DMS79 treated with DMSO at 0.1 percent for 48 hours (cell line): Measurements from ENCODE around the gene SCYL3.
"Not testable (repeated sequence)": the region's sequence is repeated elsewhere in the genome, so short reads cannot be mapped to it uniquely, and the experiment has no call there.

Experiments
- DNase-seq: peaks from one replicate; lab custom pipeline; 2025; lab: John Stamatoyannopoulos, UW

SCYL3 gene

DNA sequence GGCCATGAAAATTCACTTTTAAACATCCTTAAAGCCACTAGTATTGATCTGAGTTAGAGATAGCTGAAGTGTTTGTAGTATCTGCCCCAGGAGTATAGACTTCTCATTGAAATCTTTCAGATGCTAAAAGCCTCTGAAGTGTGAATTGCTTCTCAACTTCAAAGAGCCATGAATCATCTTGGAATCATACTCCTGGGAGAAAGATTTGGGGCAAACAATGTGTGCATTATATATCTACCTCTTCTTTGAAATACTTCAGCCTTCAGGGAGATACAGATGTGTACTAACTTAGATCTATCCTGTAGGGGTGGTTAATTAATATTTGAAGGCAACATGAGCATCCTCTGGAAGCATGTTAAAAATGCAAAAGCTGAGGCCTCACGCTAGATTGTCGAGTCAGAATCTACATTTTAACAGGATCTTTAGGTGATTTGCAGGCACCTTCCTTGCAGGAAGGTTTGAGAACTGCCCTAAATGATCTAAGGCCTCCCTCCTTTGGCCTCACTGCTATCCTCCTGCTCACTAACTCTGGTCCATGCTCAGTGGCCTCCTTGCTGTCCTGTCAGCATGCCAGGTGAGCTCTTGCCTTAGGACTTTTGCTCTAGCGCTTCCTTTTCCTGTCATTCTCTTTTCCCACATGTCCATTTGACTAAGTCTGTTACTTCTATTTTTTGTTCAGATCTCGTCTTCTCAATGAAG is 6.0 kb upstream of the SCYL3 start:
- DNase-seq = no peak

DNA sequence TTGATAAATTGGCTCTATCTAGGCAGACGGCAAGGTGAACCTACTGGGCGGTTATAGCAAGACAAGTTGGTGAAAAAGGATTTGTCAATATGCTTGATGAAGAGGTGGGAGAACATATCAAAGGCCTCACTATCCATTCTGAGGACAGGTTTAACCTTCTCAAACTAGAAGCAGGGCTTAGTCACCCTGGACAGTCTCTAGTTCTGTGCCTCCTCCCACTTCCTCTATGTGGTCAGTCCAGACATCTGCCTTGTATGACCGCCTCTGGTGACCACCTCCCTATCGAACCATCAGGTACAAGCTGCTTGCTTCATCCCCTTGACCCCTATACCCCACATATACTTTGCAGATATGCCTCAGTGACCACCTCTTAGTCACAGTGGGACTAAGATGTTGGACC is 2.3 kb upstream of the SCYL3 start:
- DNase-seq = no peak

DNA sequence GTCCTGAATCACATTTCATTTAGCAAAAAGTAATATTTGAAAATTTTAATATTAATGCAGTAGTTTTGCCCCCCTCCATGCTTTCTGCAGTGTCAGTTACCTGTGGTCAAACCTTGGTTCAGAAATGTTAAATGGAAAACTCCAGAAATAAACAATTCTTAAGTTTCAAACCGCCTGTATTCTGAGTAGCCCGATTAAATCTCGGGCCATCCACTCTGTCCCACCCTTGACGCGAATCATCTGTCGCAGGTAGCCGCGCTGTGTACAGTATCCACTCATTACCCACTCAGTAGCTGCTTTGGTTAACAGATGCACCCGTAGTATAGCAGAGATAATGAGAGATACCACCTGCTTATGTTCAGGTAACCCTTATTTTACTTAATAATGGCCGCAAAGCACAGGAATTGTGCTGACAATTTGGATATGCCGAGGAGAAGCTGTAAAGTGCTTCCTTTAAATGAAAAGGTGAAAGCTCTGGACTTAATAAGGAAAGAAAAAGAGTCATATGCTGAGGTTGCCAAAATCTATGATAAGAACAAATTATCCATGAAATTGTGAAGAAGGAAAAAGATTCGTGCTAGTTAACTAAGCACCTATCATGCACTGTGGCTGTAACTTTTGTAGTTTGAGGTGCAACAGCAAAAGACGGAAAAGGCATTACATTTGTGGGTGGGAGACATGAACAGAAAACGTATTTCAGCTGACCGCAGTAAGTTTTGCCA is 889 bp upstream of the SCYL3 start:
- no peak for DNase-seq

DNA sequence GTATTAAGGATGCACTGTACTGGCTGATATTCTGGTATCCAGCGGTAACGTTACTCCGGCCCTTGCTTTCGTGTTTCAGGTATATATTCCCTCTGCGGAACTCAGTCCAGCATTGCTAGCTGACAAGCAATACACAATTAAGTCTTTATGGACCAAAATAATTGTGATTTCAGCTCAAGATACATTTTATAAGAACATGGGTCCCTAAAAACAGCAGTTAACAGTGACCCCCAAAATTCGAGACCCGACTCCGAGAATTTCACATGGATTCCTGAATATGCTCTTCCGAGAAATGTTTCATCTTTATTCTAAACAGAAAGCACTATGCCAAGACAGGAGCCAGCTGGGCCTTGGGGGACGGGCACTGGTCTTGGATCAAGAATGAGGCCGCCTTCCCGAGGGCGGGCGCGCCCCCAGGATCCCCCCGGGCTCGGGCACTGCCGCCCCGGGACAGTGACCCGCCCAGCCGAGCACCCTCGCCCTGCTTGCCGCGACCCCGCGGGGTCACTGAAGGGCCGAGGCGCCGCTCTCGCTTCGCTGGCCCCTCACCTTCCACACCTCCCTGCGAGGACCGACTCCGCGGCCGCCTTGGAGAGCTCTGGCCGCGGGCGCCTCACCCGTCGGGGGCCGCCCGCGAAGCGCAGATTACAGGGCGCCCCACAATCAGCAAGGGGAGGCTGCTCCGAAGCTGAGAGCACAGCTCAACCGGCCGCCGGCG is 610 bp downstream of the SCYL3 start:
- DNase-seq = peak; percentile 44

DNA sequence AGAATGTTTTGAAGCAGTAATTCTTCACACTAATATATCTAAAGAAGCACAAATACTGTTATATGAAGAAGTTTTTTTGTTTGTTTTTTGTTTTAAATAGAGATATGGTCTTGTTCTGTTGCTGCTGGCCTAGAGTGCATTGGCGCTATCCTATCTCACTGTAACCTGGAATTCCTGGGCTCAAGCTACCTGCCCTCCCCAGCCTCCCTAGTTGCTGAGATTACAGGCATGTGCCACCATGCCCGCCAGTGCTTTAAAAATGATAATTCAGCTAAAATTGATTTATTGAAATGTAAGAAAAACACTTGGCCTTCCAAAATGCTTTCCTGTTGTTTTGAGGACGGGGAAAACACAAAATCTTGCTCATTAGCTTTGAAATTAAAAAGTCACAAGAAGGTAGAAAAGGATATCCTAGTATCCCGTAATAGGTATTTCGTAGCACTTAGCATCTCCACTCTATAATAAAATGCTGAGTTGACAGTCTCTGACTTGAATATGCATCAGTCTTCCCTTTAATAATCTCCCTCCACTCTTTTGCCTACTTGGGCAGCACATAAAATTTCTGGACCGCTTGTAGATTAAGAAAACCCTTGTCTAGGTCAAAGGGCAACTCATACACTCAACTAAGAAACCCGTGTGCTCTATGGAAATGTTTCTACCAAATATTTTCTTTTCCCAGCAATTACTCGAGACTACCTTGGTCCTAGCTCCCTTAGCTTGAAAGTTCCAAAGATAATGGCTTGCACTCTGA is 1.3 kb downstream of the SCYL3 start:
- no peak for DNase-seq

DNA sequence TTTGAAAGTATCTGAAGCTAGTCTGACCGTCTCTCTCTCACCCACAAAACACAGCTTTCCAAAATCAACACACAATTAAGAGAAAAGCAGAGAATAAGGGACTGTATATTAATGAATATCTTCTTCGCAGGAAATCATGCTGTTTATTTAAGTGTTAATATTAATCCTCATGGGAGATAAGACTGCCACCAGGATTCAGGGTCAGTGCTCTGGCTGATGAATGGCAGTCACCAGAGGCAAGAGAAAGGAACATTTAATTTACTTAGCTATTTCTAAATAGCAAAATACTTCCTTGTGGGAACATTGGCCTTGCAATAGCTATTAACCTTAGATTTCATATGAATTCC is 2.2 kb downstream of the SCYL3 start:
- DNase-seq = no peak

DNA sequence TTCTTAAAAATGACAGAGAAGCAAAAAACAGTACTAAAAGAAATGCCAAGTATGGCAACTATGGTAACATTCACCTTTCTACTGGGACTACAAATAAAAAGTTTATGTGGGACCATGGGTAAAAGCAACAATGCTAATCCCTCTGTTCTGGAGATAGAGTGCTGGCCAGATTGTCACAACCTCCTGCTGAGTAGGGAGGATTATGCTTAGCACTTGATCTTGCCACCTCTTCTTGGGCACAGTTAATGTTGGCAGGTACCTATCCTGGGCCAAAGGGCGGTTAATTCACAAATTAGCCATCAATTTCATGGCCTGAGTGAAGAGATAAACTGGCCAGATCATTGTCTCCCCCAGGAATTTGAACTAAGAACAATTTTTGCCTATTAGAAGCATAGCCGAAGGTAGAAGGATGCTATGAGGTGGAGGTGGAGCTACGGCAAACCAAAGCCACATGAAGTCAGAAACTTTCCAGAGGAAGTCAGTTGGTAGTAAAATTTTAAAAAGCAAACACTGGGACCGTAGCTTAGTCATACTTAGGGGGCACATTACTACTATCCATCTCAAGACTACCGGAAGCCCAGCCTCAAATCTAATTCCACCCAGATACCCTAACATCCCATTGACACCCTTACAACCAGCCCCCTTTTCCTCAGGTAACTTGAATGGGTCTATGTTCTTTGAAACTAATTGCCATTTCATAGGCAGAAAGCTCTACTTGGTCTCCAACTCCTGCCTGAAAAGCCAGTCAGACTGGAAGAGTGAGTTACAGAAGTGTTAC is 2.7 kb downstream of the SCYL3 start:
- DNase-seq = no peak

DNA sequence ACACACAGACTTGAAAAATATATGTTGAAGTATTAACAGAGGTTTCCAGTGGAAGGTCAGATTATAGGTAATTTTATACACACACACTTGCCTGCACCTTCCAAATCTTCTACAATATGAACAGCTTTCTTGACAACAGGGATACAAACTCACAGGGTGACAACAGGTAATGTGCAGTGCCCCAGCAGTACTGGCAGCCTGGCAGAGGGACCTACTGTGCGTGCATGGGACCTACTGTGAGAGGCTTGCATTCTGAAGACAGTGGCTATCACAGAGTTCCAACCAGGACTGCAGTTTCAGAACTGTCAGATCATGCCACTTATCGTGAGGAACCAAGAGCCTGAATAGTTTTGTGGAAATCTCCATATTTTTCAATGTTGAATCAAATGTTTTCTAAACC is 3.8 kb downstream of the SCYL3 start:
- DNase-seq = no peak

DNA sequence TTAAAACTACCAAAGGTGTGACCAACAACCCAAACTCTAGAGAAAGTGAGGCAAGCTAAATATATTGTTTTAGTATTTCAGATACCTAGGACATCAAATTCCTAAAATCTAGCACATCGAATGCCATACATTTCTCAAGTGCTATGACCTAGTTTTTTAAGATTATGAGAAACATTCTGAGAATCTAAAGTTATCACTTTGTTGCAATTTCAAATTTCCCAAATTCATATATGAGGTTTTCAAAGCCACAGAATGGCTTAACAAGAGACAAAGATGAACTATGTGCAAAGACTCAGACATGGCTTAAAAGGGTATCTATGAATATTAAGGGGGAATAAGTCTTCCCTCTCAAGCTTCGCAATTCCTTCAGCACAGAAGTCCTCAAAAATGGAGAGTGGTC is 6.8 kb downstream of the SCYL3 start:
- DNase-seq = no peak

DNA sequence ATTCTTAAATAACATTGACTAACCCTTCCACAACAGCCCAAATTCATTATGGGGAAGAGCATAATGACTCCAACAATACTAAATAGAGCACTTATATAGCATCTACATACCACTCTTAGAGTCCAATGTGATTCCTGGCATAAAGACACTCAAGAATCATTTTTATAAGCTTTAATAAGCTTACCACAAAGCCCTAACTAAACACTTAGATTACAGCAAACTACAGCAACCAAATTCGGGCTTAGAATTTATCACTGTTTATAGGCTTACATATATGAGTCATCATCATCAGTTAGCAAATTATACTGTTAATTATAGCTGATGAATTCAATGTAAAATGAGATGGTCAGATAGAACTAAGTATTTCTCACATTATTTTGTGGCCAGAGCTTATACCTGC is 7.3 kb downstream of the SCYL3 start:
- DNase-seq = no peak

DNA sequence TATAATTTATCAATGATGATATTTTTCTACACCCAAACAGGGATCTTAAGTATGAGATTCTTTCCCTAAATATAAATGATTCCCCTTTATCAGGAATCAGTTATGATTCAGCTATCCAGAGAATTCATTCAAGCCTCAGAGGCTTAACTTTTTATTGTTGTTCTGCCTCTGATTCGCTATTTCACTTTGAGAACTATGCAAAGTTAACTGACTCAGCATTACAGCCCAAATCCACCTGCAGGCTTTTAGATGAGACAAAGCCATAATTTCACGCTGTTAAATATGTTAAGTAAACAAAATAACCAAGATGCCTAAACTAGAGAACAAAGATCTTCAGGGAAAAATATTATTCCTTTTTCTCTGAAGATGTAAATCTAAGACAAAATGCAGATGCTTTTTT is 8.5 kb downstream of the SCYL3 start:
- DNase-seq = no peak

DNA sequence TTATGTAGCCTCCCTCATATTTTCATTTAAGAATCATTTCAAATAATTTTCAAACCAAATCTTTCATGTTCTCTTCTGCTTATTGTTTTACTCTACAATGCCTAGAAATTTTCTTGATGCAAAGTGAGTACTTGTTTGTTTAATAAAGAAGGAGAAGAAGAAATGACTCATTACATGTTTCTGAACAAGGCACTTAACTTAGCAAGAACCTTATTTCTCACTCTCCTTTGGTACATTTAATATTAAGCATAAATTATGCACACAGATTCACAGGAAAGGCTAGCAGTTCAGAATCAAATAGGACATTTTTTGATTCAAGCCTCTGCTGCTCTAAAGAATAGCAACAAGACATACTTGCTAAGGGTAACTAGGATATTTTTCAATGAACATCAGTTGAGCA is 9.1 kb downstream of the SCYL3 start:
- no peak for DNase-seq

DNA sequence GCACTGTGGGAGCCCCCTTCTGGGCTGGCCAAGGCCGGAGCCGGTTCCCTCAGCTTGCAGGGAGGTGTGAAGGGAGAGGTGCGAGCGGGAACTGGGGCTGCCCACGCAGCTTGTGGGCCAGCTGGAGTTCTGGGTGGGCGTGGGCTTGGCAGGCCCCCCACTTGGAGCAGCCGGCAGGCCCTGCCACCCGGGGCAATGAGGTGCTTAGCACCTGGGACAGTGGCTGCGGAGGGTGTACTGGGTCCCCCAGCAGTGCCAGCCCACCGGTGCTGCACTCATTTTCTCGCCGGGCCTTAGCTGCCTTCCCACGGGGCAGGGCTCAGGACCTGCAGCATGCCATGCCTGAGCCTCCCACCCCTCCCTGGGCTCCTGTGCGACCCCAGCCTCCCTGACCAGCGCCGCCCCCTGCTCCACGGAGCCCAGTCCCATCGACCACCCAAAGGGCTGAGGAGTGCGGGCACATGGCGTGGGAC is 11.6 kb downstream of the SCYL3 start:
- DNase-seq = no peak

DNA sequence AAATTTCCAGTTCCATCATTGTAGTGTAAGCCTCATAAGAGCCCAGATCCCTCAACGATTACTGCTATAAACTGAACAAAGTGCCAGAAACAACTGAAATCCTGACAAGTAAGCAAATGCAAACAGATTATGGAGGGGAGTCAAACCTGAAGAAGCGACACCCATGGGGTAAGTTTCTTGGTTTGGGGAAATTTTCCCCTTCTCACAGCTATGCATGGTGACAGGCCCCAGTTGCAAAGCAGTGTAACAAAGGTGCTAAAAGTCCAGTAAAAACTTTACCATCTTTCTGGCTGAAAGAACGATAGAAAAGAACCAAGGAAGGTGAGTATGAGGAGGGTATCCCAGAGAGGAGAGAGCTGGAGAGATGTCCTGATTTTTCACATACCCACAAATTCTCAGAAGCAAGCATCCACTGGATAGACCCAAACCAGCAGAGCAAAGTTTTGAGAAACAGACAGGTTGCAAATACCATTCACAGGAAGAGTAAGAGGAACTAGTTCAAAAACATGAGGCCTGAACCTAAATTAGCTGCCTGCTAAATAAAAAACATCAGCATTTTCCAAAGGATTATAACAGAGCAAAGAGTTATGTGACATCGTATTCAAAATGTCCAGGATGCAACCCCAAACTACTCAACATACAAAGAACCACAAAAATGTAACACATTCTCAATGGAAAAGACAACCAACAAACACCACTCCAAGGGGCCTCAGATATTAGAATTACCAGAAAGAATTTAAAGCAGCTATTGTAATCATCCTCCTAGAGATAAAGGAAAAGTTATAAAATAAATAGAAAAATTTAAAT is 14.5 kb downstream of the SCYL3 start:
- no peak for DNase-seq

DNA sequence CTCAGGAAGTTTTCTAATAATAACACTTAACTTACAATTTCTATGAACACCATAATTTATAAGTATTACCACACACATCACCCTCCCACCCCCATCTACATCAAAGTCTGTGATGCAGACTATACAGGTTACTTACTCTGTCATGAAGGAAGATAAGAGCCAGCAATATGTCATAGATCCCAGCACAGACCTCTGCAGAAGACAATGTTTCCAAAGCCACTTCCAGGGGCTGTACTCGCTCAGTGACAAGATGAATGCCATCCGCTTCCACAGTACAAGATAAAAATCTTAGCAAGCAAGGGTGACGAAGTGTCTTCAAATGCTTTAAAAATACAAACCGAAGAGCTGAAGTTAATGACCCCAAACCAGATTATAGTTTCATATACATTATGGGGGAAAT is 15.2 kb downstream of the SCYL3 start:
- DNase-seq = no peak

DNA sequence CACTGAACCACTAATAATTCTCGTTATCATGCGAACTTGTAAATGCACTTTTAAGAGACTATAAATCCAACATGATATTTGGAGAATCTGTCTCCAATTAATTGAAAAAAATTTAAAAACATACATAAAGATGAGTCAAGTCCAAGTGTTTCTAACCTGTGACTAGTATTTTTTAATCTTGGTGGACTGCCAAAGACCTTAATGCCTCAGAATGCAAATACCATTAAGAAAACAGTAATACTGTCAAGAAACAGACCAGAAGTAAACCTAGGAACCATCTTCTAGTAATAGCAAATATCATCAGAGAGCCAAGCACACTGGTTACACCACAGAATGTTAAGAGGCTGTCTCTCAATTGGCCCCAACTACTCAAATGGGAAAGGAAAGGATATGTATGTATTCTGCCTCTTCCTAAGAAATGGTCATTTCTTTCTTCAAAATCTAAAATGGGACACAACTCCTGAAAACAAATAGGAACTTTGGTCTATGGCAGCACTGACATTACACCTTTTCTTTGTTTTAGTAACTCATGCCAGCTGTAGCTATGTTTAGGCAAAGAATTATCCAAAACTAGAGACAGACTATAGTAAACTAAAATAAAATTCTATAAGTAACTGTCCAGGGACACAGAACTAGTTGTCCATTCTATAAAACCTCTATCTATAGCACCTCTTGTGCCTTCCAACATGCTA is 15.8 kb downstream of the SCYL3 start:
- no peak for DNase-seq

DNA sequence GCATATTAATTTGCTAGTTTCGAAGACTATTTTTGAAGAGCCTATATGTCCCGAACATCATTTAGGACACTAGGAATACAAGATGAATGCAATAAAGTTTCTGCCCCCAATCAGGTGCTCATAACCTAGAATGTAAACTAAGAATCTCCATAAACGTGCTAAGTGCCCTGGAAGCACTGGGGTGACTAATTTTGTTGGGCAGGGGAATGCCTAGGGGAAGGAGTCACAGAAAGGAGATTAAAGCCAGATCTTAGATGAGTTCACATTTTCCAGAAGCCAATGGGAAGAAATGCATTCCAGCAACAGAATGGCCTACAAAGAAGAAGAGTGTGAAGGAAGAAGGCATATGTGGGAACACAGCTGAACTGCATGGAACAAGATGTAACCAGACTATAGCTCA is 19.5 kb downstream of the SCYL3 start:
- no peak for DNase-seq

DNA sequence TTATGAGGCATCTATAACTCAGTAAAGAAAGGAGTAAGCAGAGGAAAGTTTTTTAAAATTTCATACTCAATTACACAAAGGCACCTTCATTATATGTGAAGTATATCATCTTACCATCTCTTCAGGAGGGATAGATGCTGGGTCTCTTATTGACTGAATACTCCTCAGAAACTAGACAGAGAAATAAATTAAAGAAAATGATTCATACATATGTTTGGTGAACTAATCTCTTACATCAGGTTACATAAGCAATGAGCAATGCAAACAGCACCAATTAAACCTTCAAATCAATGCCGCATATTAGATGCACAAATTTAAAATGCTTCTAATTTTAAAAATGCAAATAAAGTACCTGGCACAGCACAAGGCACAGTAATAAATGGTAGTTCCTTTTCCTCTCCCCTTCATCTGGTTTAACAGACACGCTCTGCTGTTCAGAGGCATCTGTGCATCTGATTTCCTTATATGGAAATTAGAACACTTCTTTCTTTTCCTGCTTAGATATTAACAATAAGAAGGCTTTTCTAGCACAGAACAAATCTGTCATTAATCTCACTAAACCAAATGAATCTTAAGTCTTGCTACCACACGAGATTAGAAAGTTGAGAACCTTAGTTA is 20.0 kb downstream of the SCYL3 start:
- no peak for DNase-seq

DNA sequence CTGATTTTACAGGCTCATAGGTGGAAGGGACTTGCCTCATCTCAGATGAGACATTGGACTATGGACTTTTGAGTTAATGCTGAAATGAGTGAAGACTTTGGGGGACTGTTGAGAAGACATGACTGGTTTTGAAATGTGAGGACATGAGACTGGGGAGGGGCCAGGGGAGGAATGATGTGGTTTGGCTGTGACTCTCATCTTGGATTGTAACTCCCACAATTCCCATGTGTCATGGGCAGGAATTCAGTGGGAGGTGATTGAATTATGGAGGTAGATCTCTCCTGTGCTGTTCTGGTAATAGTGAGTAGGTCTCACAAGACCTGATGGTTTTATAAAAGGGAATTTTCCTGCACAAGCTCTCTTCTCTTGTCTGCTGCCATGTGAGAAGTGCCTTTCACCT is 20.8 kb downstream of the SCYL3 start:
- DNase-seq = no peak

DNA sequence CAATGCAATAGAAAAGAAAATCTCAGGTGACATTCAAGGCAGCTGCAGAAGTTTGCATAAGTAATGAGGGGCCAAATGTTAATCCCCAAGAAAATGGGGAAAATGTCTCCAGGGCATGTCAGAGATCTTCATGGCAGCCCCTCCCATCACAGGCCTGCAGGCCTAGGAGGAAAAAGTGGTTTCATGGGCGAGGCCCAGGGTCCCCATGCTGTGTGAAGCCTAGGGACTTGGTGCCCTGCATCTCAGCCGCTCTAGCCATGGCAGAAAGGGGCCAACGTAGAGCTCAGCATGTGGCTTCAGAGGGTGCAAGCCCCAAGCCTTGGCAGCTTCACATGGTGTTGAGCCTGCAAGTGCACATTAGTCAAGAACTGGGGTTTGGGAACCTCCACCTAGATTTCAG is 21.7 kb downstream of the SCYL3 start:
- not testable (repeated sequence) for DNase-seq
